Embryonic facial prominence (tissue), 1 donor: ENCODE results near the gene YTHDF1.
"Not testable (repeated sequence)": the region's sequence is repeated elsewhere in the genome, so short reads cannot be mapped to it uniquely, and the experiment has no call there.

ENCODE experiments used
- DNase-seq: peaks from one replicate; pipeline ENCODE4 v3.0.0-alpha.2; 2016; ENCODE audit errors: extremely low spot score

Gene YTHDF1

DNA sequence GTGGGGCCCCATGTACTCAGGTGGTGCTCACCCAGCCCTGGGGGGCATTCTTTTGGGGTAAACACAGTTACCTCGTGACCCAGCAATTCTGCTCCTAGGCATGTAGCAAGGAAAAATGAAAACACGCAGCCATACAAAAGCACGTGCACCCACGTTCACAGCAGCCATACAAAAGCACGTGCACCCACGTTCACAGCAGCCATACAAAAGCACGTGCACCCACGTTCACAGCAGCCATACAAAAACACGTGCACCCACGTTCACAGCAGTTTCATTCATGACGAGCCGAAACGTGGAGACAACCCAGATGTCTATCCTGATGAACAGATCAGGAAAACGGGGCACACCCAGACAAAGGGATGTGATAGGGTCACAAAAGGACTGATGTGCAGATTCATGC lies 57.1 kb downstream of the YTHDF1 start:
- DNase-seq: no peak

DNA sequence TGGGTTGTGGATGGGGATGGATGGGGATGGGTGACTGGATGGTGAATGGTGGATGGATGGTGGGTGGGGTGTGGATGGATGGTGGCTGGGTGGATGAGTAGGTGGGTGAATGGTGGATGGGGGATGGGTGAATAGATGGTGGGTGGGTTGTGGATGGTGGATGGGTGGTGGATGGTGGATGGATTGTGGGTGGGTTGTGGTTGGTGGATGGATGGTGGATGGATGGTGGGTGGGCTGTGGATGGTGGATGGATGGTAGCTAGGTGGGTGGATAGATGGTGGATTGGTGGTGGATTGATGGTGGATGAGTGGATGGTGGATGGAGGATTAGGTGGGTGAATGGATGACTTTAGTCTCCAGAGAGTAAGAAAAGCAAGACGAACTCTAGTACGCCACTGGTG lies 57.6 kb downstream of the YTHDF1 start:
- DNase-seq: no peak

DNA sequence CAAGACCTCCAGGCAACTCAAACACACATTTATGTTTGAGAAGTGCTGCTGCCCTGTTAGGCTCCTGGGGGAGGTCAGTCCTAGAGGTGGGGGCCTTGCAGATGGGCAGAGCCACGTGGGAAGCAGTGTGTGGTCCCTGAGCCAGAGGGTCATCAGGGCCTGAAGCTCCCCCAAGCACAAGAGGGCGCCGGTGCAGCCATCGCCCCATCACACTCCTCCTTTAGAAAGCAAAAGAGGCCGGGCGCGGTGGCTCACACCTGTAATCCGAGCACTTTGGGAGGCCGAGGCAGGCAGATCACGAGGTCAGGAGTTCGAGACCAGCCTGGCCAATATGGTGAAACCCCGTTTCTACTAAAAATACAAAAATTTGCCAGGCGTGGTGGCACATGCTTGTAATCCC lies 58.5 kb downstream of the YTHDF1 start:
- DNase-seq: not testable (repeated sequence)

DNA sequence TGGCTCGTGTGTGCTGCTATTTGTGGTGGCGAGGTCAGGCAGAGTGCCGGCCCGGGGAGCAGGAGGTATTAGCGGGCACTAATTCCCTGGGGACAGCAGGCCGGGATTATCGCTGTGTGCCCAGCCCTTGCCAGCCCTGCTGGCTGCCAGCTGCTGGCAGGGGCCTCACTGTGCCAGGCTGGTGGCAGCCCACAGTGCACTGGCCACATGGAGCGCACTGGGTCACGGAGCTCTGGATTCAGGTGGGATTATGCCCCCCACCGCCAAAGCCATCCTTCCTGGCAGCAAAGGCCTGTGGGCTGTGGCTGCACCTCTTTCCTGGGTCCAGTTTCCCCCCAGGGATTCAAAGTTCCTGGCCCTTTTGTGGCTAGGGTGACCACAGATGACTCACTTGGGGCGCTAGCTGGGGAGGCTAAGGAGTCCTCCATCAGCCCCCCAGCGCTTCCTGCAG lies 59.7 kb downstream of the YTHDF1 start:
- no peak for DNase-seq

DNA sequence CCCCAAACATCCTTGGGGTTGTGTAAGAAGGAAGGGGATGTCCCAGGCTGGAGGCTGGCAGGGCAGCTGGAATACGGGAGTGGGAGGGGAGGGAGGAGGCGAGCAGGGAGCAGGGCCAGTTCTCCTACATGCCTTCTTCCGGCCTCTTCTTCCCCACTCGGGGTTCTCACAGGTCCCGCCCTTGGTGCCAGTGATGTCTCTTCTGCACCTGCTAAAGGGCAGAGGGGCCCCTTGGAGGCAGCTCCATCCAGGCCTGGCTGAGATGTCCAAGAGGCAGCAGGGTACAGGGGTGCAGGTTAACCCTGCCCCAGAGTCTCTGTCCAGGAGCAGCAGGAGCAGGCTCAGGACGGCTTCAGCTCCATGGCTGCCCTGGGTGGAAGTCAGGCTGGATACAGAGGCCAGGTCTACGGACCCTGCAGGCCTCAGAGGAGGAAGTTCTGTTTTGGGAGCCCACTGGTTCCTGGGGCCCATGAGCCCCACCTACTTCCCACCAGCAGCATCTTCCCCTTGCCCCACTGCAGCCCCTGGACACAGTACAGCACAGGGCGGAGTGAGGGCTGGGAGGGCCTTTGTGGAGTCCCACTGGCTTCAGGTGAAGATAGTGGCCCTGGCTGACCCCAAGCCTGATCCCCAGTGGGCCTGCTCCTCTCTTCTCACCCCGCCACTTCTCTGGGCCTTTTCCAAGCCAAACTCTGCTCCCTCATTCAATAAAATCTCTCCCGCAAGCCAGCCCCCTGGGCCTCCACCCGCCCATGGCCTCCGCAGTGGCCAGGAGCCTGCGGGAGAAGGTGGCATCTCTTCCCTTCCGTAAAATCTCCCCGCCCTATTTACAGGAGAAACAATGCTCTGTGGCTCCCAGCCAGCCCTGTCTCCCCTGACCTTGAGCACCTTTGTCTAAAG lies 60.4 kb downstream of the YTHDF1 start:
- no peak for DNase-seq

DNA sequence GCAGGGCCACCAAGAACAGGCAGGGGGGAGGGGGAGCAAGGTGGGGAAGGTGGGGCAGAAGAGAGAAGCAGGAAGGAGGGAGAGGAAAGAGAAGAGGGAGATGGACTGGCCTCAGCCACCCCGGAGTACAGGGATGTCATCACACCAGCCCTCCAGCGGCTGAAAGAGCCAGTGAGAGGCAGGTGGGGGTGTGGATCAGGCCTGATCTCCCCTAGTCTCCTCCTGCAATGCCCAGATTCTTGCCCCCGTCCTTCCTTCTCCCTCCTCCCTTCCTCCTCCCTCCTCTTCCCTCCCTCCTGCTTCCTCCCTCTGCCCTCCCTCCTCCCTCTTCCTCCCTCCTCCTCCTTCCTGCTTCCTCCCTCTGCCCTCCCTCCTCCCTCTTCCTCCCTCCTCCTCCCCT lies 61.5 kb downstream of the YTHDF1 start:
- DNase-seq: no peak

DNA sequence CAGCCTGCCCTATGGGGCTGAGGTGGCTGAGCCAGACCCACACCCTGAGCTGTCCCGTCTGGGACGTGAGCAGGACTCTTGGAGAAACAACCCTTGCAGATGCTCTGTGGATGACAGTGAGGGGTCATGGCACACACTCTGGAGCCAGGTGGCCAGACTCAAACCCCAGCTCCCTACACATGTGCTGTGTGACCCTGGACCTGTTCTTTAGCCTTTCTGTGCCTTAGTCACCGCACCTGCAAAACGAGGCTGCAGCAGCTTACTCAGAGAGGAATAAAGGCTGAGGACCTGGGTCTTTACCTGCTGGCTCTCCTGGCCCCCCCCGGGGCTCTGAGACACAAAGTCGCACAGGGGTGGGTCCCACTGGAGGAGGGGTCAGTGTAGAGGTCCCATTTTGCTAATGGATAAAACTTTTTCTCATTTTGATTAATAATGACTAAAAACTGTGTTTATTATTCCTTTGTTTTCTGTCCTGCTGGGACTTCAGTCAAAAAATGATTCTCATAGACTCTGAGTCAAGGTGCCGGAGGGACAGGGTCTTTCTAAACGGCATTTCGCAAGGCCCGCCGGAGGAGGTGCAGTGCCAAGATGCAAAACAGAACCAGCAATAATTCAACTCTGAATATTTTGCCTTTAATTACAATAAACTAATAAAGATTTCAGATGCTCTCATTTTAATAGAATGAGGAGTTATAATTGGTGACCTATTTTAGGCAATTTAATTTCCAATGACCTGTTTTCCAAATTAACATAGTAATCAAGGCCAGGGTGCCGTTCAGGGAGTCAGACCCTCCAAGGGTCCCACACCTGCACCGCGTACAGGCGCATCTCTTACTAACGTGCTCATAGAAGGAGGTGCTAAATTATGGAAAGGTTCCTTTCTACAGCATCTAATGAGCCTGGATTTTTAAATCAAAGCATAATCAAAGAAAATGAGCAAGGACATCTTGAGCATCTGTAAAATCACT lies 62.4 kb downstream of the YTHDF1 start:
- DNase-seq: no peak

DNA sequence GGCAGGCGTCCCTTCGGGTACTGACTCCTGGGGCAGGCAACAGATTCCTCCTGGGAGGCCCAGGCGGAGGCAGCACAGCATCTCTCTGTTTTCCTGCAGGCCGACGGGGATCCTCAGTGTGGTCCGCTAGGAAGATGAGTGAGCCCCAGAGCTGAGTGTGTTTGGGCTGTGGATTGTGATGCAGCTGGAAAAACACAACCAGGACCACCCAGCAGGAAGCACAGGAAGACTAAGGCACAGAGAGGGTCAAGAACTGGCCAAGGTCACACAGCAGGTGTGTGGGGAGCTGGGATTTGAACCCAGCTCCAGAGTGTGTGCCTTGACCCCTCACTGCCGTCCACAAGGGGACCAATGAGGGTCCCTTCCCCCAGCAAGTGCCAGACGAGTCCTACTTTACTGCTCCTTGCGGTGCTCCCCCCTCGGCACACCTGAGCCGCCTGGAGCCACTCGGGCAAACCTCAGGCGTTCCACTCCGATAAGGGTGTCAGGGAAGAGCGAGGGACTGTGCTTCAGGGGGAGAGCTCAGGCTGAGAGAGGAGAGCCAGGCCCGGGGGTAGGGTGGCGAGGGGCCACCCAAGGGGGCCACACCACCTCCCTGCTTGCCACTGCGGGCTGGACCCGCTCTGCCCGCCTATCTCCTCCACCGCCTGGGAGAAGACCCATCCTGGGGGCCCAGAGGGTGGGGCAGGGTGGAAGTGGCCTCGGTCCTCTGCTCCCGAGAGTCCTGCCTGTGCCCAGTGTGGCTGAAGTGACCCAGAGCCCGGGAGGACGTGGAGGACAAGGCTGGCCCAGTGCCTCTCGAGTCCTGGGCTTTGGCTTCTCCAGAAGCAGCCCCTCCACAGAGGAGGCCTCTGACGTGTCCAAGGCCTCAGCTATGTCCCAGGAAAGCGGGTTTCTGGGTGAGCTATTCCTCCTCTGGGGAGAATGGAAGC lies 63.3 kb downstream of the YTHDF1 start:
- DNase-seq: no peak

DNA sequence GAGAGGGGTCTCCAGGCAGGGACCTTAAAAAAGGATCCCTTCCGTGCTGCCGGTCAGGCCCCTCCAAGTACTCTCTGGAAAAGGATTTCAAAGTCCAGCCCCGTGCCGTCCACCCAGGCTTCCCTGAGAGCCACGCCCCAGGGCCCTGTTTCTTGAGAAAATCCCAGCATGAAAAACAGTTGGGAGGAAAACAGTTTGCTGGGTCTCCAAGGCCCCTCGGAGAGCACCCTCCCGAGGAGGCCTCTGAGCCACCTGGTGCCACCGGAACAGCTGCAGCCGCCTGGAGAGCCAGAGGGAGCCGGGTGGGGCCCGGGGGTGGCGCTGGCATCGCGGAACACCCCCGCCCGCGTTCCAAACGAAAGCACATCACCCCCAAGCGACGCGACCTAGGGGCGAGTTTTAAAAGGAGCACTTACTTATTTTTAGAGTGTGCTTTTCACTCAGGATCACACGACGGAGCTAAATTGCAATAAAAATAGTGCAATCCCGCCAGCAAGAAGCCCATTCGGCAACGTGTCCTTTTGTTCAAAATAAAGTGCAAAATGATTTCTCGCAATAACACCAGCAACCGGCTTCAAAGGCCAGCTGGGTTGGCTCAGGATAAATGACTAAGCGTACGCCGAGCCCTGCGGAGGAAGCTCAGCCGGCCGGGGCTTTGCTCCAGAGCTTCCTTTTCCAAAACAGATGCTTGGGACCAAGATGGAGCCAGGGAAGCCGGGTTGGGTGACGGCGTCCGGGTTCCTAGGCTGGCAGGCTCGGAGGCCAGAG lies 64.2 kb downstream of the YTHDF1 start:
- no peak for DNase-seq

DNA sequence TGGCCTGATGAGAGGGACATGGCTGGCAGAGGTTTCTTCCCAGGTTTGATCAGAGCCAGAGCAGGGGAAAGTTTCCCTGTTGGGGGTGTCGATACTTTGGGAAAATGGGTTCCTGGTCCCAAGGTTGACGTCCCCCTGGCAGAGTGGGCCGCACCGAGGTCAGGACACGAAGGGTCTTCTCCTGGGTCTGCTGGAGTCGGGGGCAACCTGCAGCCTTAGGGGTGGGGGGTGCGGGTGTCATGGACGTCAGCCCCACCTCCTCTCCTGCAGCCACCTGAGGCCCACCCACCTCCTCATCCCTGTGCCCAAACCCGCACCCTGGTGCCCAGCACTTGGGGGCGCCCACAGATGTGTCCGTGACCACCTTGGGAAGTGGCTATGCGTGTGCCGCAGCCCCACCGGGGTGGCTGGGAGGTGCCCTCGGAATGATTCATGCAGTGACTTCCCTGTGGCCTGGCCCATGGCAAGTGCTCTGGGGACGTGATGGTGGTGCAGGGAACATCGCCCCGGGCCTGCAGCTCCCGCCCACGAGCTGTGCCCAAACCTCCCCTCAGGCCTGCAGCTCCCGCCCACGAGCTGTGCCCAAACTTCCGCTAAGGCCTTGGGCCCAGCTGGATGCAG lies 64.9 kb downstream of the YTHDF1 start:
- no peak for DNase-seq

DNA sequence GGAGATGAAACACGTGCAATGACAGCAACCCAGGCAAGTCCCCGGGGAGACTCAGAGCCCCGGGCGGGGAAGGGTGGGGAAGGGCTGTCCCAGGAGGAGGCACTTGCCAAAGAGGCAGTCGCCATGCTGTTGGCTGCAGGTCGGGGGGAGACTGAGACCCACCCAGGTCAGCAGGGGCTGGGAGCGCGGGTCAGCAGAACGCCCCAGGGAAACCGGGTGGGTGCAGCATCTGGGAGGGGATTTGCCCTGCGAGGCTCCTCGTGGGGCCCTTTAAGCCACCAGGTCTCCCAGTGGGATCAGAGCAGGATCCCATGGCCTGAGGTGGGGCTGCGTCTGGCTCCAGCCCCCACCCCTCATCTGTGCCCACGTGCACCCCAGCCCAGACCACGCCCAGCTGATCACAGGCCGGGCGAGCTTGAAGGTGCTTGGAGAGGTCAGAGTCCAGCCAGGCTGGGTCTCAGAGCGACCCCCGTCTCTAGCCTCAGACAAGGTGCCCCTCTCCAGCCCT lies 65.5 kb downstream of the YTHDF1 start:
- no peak for DNase-seq

DNA sequence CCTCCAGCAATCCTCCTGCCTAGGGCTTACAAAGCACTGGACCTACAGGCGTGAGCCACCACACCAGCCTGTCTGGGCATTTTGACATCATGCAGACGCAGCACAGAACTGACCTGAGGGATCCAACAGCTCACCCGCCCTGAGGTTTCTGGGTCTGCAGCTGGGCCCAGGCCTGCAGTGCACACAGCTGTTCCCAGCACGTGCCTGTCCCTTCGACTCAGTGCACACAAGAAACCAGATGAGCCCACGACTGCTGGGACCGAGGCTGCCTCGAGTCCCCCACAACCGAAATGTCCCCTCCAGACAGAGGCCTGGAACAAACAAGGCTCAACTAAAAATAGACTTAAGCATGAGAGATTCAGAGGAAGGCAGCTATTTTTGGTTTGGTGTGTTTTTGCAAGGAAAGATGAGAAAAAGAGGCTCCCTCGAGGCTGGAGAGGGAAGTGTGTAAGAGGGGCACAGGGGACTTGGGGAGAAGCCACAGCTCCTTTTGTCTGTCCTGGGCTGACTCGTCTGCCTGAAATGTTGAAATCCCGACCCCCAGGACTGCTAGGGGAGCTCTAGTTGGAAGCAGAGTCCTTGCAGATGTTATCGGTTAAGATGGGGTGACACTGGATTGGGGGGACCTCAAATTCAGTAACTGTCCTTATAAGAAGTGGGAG lies 66.3 kb downstream of the YTHDF1 start:
- no peak for DNase-seq

DNA sequence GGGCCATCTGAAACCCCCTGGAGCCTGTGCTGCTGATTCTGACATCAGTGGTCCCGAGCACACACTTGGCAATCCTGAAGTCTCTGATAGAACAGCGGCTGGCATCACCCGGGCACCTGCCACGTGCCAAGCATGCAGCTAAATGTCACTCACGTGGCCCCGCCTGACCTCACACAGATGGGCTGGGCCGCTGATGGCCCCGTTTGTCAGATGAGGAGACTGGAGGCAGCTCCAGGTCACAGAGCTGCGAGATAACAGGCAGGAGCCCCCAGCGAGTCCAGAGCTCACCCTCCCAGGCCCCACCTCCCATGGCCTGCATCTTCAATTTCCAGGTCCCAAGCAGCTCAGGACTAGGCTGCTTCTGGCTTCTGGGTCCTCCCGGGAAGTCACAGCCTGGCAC lies 67.2 kb downstream of the YTHDF1 start:
- DNase-seq: no peak

DNA sequence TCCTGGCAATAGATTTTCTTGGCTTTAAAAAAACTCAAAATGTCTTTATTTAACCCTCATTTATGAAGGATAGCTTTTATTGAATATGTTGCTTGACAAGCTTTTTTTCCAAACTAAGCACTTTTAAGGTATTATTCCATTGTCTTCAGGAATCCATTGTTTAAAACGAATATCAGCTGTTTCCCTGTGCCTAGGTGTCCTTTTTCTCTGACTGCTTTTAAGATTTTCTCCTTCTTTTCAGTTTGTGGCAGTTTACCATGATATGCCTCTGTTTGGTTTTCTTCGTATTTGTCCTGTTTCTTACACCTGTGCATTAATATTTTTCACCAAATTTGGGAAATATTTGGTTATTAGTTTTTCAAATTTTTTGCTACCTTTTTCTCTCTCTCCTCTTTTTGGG lies 68.4 kb downstream of the YTHDF1 start:
- DNase-seq: no peak
